Loucy (cell line): ENCODE results near the gene ITPRIPL1.

Experiments used
- EZH2phosphoT487 ChIP-seq: fragments of 200-600 bp; IDR thresholded peaks from 2 replicates; pipeline ENCODE4 v1.6.1; 2018; ENCODE audit warnings: antibody characterized with exemption, mild to moderate bottlenecking, moderate library complexity, borderline replicate concordance
- TF ChIP-seq, protein P1 (sequence below): fragments of 200-600 bp; sonication (generic); conservative IDR thresholded peaks from 2 replicates; pipeline ENCODE4 v1.5.1; 2014; ENCODE audit warnings: mild to moderate bottlenecking, antibody characterized with exemption, low read length

DNA sequence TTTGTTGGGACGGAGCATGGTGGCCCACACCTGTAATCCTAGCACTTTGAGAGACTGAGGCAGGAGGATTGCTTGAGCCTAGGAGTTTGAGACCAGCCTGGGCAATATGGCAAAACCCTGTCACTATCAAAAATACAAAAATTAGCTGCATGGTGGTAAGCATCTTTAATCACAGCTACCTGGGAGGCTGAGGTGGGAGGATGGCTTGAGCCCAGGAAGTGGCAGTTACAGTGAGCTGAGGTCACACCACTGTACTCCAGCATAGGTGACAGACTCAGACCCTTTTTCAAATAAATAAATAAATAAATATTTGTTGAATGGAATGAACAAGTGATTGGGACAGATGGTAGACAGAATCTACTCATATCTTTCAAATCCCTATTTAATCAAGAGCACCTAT lies 5.7 kb upstream of the ITPRIPL1 start:
- TF ChIP-seq, protein P1, sequence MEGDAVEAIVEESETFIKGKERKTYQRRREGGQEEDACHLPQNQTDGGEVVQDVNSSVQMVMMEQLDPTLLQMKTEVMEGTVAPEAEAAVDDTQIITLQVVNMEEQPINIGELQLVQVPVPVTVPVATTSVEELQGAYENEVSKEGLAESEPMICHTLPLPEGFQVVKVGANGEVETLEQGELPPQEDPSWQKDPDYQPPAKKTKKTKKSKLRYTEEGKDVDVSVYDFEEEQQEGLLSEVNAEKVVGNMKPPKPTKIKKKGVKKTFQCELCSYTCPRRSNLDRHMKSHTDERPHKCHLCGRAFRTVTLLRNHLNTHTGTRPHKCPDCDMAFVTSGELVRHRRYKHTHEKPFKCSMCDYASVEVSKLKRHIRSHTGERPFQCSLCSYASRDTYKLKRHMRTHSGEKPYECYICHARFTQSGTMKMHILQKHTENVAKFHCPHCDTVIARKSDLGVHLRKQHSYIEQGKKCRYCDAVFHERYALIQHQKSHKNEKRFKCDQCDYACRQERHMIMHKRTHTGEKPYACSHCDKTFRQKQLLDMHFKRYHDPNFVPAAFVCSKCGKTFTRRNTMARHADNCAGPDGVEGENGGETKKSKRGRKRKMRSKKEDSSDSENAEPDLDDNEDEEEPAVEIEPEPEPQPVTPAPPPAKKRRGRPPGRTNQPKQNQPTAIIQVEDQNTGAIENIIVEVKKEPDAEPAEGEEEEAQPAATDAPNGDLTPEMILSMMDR, result no peak
- TF ChIP-seq EZH2phosphoT487, result no peak
